Smooth muscle cell (in vitro differentiated cells): ENCODE measurements around the gene RAB3A. TPM values are rescaled to one million over a fixed set of nuclear protein-coding genes. Genes with fewer than 3 reads are reported as not detected.
A peak's percentile ranks its signal among the peaks of the same experiment; 100 is the strongest.

ENCODE experiments used
- DNase-seq: peaks from one replicate; lab custom pipeline; 2025; ENCODE audit not compliant: unreplicated experiment; lab: John Stamatoyannopoulos, UW
- H2AFZ ChIP-seq: fragments of 200-600 bp; sonication (generic); 2 replicates; pipeline ENCODE4 v1.6.0; 2016; ENCODE audit warnings: antibody characterized with exemption, low read depth, mild to moderate bottlenecking
- H3F3A ChIP-seq: fragments of 200-600 bp; sonication (generic); 2 replicates; pipeline ENCODE4 v1.6.0; 2017; ENCODE audit warnings: antibody characterized with exemption, low read depth
- H3K27ac ChIP-seq: fragments of 200-600 bp; sonication (generic); 2 replicates; pipeline ENCODE4 v1.5.1; 2016; ENCODE audit warnings: low read depth, mild to moderate bottlenecking
- H3K27me3 ChIP-seq: fragments of 200-600 bp; sonication (generic); 2 replicates; pipeline ENCODE4 v1.6.1; 2016; ENCODE audit warnings: low read depth, mild to moderate bottlenecking
- H3K36me3 ChIP-seq: fragments of 200-600 bp; sonication (generic); 2 replicates; pipeline ENCODE4 v1.5.1; 2016; ENCODE audit warnings: low read depth
- H3K4me1 ChIP-seq: fragments of 200-600 bp; sonication (generic); 2 replicates; pipeline ENCODE4 v1.5.1; 2016; ENCODE audit warnings: low read depth
- H3K4me2 ChIP-seq: fragments of 200-600 bp; sonication (generic); 2 replicates; pipeline ENCODE4 v1.6.0; 2016; ENCODE audit warnings: mild to moderate bottlenecking
- H3K4me3 ChIP-seq: fragments of 200-600 bp; sonication (generic); 2 replicates; pipeline ENCODE4 v1.5.1; 2016; ENCODE audit warnings: mild to moderate bottlenecking
- H3K79me2 ChIP-seq: fragments of 200-600 bp; sonication (generic); 2 replicates; pipeline ENCODE4 v1.6.0; 2016; ENCODE audit warnings: low read depth, mild to moderate bottlenecking
- H3K9ac ChIP-seq: fragments of 200-600 bp; sonication (generic); 2 replicates; pipeline ENCODE4 v1.6.0; 2016; ENCODE audit warnings: low read depth
- H3K9me3 ChIP-seq: fragments of 200-600 bp; sonication (generic); replicated peaks from 2 replicates; pipeline ENCODE4 v1.5.1; 2016; ENCODE audit warnings: low read depth
- H4K20me1 ChIP-seq: fragments of 200-600 bp; sonication (generic); 2 replicates; pipeline ENCODE4 v1.6.0; 2016; ENCODE audit warnings: low read depth
- WGBS: methylation state at CpG from one replicate; pipeline ENCODE4 v1.1.7; 2016; ENCODE audit warnings: low lambda C conversion rate; 5-methylcytosine and 5-hydroxymethylcytosine counted together
- polyA plus RNA-seq: library from polyadenylated mRNA; unstranded; fragments of >200 nt; fragmentation: Nextera tagmentation; extraction: Ambion mirVana; gene quantifications from 2 replicates; pipeline ENCODE4 v1.2.1, GENCODE V29; 2016
- total RNA-seq: library from RNA; depleted of rRNA; stranded (reverse); fragments of >200 nt; gene quantifications from 2 replicates; pipeline ENCODE4 v1.2.3, GENCODE V29; 2014
- TF ChIP-seq, protein P1 (sequence below): fragments of 200-600 bp; sonication (generic); IDR thresholded peaks from 2 replicates; pipeline ENCODE4 v1.5.1; 2017; ENCODE audit warnings: borderline replicate concordance, mild to moderate bottlenecking, antibody characterized with exemption; ENCODE audit not compliant: insufficient read depth, poor library complexity, severe bottlenecking

The RAB3A gene
- total and polyA plus RNA-seq, 2 experiments from 2014 or later = 3.7 to 4.9 TPM

DNA sequence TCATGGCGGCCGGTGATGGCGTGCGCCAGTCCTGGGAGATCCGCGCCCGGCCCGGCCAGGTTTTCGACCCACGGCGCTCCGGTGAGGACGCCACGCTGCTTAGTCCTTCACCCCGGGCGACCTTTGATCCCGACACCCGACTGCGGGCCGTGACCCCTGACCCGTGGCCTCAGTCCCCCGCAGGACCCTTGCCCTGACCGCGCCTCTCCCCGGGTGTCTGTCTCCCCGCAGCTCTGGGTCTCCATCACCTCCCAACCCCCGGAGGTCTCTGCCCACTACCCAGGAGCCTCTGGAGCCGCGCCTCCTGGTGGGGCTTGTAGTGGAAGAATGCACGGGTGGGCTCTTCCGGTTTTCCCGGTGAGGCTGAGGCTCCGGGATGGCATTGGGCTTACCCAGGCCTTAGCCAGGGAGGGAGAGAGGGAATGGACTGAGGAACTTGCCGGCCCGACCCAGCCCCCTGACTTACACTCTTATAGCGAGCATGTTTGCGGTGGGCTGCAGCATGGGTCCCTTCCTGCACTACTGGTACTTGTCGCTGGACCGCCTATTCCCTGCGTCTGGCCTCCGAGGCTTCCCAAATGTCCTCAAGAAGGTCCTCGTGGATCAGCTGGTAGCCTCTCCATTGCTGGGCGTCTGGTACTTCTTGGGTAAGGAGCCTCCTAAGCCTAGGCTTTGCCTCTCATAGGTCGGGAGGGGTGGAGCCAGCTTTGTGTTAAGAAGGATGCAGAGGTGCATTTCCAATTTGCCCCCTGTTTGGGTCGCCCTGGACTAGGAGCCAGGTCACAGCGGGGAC is 10.3 kb downstream of the RAB3A start:
- Histone ChIP-seq H3K79me2 (no peaks in the 10 kb centered on the region), H3K27me3 (no peaks in the 10 kb centered on the region), H3K27ac (peak overlapping the region; percentile 28), H3K4me1 (peaks cover 8% of the 10 kb centered on the region), H3K36me3 (no peaks in the 10 kb centered on the region), H3F3A (peaks cover 5% of the 10 kb centered on the region), H4K20me1 (no peaks in the 10 kb centered on the region), H3K9me3 (no peaks in the 10 kb centered on the region), H3K9ac (peak overlapping the region; percentile 66), H2AFZ (peak overlapping the region; percentile 44), H3K4me3 (peak overlapping the region; percentile 68), H3K4me2 (peak overlapping the region; percentile 96)
- 6% methylated on average over 45 of the region's 46 CpGs for WGBS
- TF ChIP-seq, protein P1, sequence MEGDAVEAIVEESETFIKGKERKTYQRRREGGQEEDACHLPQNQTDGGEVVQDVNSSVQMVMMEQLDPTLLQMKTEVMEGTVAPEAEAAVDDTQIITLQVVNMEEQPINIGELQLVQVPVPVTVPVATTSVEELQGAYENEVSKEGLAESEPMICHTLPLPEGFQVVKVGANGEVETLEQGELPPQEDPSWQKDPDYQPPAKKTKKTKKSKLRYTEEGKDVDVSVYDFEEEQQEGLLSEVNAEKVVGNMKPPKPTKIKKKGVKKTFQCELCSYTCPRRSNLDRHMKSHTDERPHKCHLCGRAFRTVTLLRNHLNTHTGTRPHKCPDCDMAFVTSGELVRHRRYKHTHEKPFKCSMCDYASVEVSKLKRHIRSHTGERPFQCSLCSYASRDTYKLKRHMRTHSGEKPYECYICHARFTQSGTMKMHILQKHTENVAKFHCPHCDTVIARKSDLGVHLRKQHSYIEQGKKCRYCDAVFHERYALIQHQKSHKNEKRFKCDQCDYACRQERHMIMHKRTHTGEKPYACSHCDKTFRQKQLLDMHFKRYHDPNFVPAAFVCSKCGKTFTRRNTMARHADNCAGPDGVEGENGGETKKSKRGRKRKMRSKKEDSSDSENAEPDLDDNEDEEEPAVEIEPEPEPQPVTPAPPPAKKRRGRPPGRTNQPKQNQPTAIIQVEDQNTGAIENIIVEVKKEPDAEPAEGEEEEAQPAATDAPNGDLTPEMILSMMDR = no peak
- DNase-seq = no peak

DNA sequence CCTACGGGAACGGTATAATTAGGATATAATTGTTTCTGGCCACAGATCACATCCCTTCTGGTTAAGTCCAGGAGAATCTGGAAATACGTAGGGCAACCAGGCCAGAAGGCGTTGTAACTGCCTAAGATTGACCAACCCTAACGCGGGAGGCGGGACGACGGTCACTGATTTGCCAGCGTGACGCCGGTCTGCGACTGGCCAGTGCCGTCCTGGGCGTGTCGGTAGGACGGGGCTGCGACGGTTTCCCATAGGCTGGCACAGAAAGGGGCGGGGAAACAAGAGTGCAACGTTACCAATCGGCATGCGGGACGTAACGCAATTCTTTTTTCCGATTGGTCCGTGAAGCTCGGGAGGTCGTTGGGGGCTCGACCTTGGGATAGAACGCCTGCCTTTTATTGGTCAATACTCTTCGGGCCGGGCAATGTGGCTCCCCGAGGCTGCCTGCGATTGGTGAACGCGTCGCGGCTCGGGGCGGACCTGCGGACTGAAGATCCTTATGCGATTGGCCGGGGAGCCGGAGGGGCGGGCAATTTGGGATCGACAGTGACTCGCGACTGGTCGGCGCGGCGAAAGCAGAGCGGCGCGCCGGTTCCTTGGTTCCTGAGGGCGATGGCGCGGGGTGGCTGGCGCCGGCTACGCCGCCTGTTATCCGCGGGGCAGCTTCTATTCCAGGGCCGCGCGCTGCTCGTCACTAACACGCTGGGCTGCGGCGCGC is 11.0 kb downstream of the RAB3A start, which contains the start of gene MPV17L2:
Gene MPV17L2, plus strand, starts transcription at position 546 of the 715 bp plus-strand sequence. Its CDS starts 64 bp downstream, at position 610.
- H4K20me1 ChIP-seq = no peaks in the 10 kb centered on the region
- peak within 1 kb of the TSS; percentile 66 for H3K9ac ChIP-seq
- peak within 1 kb of the TSS; percentile 68 for H3K4me3 ChIP-seq
- H3K36me3 ChIP-seq = no peaks in the 10 kb centered on the region
- no peaks in the 10 kb centered on the region for H3K79me2 ChIP-seq
- no peaks in the 10 kb centered on the region for H3K9me3 ChIP-seq
- H3F3A ChIP-seq = peaks cover 5% of the 10 kb centered on the region
- H3K4me1 ChIP-seq = peaks cover 8% of the 10 kb centered on the region
- H3K27ac ChIP-seq = peak within 1 kb of the TSS; percentile 69
- H3K4me2 ChIP-seq = peak within 1 kb of the TSS; percentile 96
- TF ChIP-seq, protein P1 = no peak
- H3K27me3 ChIP-seq = no peaks in the 10 kb centered on the region
- peak; percentile 100 for DNase-seq
- peak within 1 kb of the TSS; percentile 44 for H2AFZ ChIP-seq
- WGBS = under 1% methylated on average over 64 of the region's 74 CpGs

DNA sequence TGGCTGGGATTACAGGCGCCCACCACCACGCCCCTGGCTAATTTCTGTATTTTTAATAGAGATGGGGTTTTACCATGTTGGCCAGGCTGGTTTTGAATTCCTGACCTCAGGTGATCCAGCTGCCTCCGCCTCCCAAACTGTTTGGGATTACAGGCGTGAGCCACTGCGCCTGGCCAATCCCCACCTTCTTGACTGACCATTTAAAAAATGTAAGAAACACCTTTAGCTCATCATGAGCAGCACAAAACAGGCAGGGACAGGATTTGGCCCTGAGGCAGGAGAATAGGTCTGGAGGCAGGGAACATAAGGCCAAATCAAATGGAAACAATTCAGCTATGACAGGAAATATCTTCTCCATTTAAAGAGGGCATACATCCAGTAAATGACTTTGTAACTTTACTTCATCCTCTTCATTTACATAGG is 12.2 kb downstream of the RAB3A start:
- peak overlapping the region; percentile 57 for H3K4me3 ChIP-seq
- H3K27ac ChIP-seq = peak overlapping the region; percentile 69
- H3K36me3 ChIP-seq = no peaks in the 10 kb centered on the region
- TF ChIP-seq, protein P1 = no peak
- peaks cover 8% of the 10 kb centered on the region for H3K4me1 ChIP-seq
- no peaks in the 10 kb centered on the region for H3K9me3 ChIP-seq
- H3K27me3 ChIP-seq = no peaks in the 10 kb centered on the region
- H4K20me1 ChIP-seq = no peaks in the 10 kb centered on the region
- no peak overlapping the region for H3K9ac ChIP-seq
- no peaks in the 10 kb centered on the region for H3K79me2 ChIP-seq
- peak overlapping the region; percentile 83 for H3K4me2 ChIP-seq
- no peak overlapping the region for H2AFZ ChIP-seq
- DNase-seq = no peak
- WGBS = 82% methylated on average over 5 of the region's 5 CpGs
- peaks cover 5% of the 10 kb centered on the region for H3F3A ChIP-seq
